Stimulated activated memory B cell treated with anti-CD40 and anti-IgM and Interleukin-4, amounts not matched to agents 10 μg/mL and 1 μg/mL and 100 μg/mL, for 72 hours (primary cell): Measurements from ENCODE around the gene TICAM2.

Source experiments
- ATAC-seq: fragments of 150-1000 bp; cut with Tn5 transposase; 2 replicates; pipeline ENCODE4 v1.10.0; 2021
- H3K27ac Mint-ChIP-seq: one replicate; pipeline ENCODE4 v1.8.0; 2022; ENCODE audit warnings: mild to moderate bottlenecking, mixed read lengths
- H3K27me3 Mint-ChIP-seq: one replicate; pipeline ENCODE4 v1.8.0; 2022; ENCODE audit warnings: mixed read lengths
- H3K36me3 Mint-ChIP-seq: one replicate; pipeline ENCODE4 v1.8.0; 2022; ENCODE audit warnings: mixed read lengths
- H3K4me1 Mint-ChIP-seq: one replicate; pipeline ENCODE4 v1.8.0; 2022; ENCODE audit warnings: mixed read lengths
- H3K4me3 Mint-ChIP-seq: one replicate; pipeline ENCODE4 v1.8.0; 2022; ENCODE audit warnings: mild to moderate bottlenecking, moderate library complexity, mixed read lengths
- H3K9me3 Mint-ChIP-seq: one replicate; pipeline ENCODE4 v1.8.0; 2022; ENCODE audit warnings: mixed read lengths

TICAM2 gene

GRCh38 chr5:115561176-115561575 lies 41.1 kb downstream of the TICAM2 start:
- no peaks in the 10 kb centered on the region for H3K4me1 Mint-ChIP-seq
- H3K27me3 Mint-ChIP-seq = no peaks in the 10 kb centered on the region

GRCh38 chr5:115559524-115559923 lies 42.8 kb downstream of the TICAM2 start:
- Mint-ChIP-seq H3K36me3 (no peaks in the 10 kb centered on the region), H3K27me3 (no peaks in the 10 kb centered on the region), H3K4me3 (no peak overlapping the region), H3K9me3 (peaks cover 5% of the 10 kb centered on the region), H3K4me1 (no peaks in the 10 kb centered on the region), H3K27ac (no peak overlapping the region)
- no peak for ATAC-seq

More at GRCh38 chr5:115561176-115561575, 41.1 kb downstream of the TICAM2 start:
- H3K27ac Mint-ChIP-seq = no peak overlapping the region
- no peaks in the 10 kb centered on the region for H3K36me3 Mint-ChIP-seq
- H3K4me3 Mint-ChIP-seq = no peak overlapping the region
- peaks cover 8% of the 10 kb centered on the region for H3K9me3 Mint-ChIP-seq
- no peak for ATAC-seq

GRCh38 chr5:115558388-115558956 lies 43.8 kb downstream of the TICAM2 start:
- peaks cover 5% of the 10 kb centered on the region for H3K9me3 Mint-ChIP-seq
- H3K4me3 Mint-ChIP-seq = no peak overlapping the region
- no peaks in the 10 kb centered on the region for H3K27me3 Mint-ChIP-seq
- no peaks in the 10 kb centered on the region for H3K36me3 Mint-ChIP-seq
- ATAC-seq = no peak
- no peak overlapping the region for H3K27ac Mint-ChIP-seq
- no peaks in the 10 kb centered on the region for H3K4me1 Mint-ChIP-seq

- Mint-ChIP-seq H3K4me3 (no peak overlapping the region), H3K9me3 (peaks cover 5% of the 10 kb centered on the region), H3K27me3 (no peaks in the 10 kb centered on the region), H3K27ac (no peak overlapping the region), H3K4me1 (no peaks in the 10 kb centered on the region), H3K36me3 (no peaks in the 10 kb centered on the region)
- ATAC-seq = no peak
Measured at GRCh38 chr5:115557667-115558387, 44.5 kb downstream of the TICAM2 start.

- no peak for ATAC-seq
- Mint-ChIP-seq H3K27me3 (no peaks in the 10 kb centered on the region), H3K4me3 (no peak overlapping the region), H3K36me3 (no peaks in the 10 kb centered on the region), H3K27ac (no peak overlapping the region), H3K9me3 (peaks cover 3% of the 10 kb centered on the region), H3K4me1 (no peaks in the 10 kb centered on the region)
Measured at GRCh38 chr5:115556276-115556675, 46.0 kb downstream of the TICAM2 start.

GRCh38 chr5:115555084-115555633 lies 47.1 kb downstream of the TICAM2 start:
- no peak for ATAC-seq
- no peak overlapping the region for H3K27ac Mint-ChIP-seq
- no peaks in the 10 kb centered on the region for H3K36me3 Mint-ChIP-seq
- H3K4me3 Mint-ChIP-seq = no peak overlapping the region
- no peaks in the 10 kb centered on the region for H3K27me3 Mint-ChIP-seq
- H3K9me3 Mint-ChIP-seq = no peaks in the 10 kb centered on the region
- no peaks in the 10 kb centered on the region for H3K4me1 Mint-ChIP-seq

- Mint-ChIP-seq H3K36me3 (no peaks in the 10 kb centered on the region), H3K4me3 (no peak overlapping the region), H3K4me1 (no peaks in the 10 kb centered on the region), H3K27me3 (no peaks in the 10 kb centered on the region), H3K9me3 (no peaks in the 10 kb centered on the region), H3K27ac (no peak overlapping the region)
- ATAC-seq = no peak
Measured at GRCh38 chr5:115553082-115553481, 49.2 kb downstream of the TICAM2 start.

- Mint-ChIP-seq H3K9me3 (no peaks in the 10 kb centered on the region), H3K27me3 (no peaks in the 10 kb centered on the region), H3K36me3 (no peaks in the 10 kb centered on the region), H3K4me3 (no peak overlapping the region), H3K4me1 (no peaks in the 10 kb centered on the region), H3K27ac (no peak overlapping the region)
- ATAC-seq = peak; percentile 48
Measured at GRCh38 chr5:115551415-115551814, 50.9 kb downstream of the TICAM2 start.

- no peaks in the 10 kb centered on the region for H3K36me3 Mint-ChIP-seq
- H3K27ac Mint-ChIP-seq = no peak overlapping the region
- no peaks in the 10 kb centered on the region for H3K27me3 Mint-ChIP-seq
- no peak overlapping the region for H3K4me3 Mint-ChIP-seq
- peaks cover 4% of the 10 kb centered on the region for H3K4me1 Mint-ChIP-seq
- no peak for ATAC-seq
- H3K9me3 Mint-ChIP-seq = no peaks in the 10 kb centered on the region
Measured at GRCh38 chr5:115549154-115549553, 53.1 kb downstream of the TICAM2 start.

- H3K36me3 Mint-ChIP-seq = no peaks in the 10 kb centered on the region
- no peaks in the 10 kb centered on the region for H3K27me3 Mint-ChIP-seq
- peaks cover 4% of the 10 kb centered on the region for H3K4me1 Mint-ChIP-seq
- ATAC-seq = no peak
- H3K4me3 Mint-ChIP-seq = no peak overlapping the region
- no peak overlapping the region for H3K27ac Mint-ChIP-seq
- H3K9me3 Mint-ChIP-seq = no peaks in the 10 kb centered on the region
Measured at GRCh38 chr5:115548683-115549082, 53.6 kb downstream of the TICAM2 start.

- peak overlapping the region; percentile 88 for H3K27ac Mint-ChIP-seq
- no peaks in the 10 kb centered on the region for H3K27me3 Mint-ChIP-seq
- no peak overlapping the region for H3K4me3 Mint-ChIP-seq
- H3K36me3 Mint-ChIP-seq = peaks cover 19% of the 10 kb centered on the region
- H3K4me1 Mint-ChIP-seq = peaks cover 36% of the 10 kb centered on the region
- no peak for ATAC-seq
- no peaks in the 10 kb centered on the region for H3K9me3 Mint-ChIP-seq
Measured at GRCh38 chr5:115545351-115545882, 56.9 kb downstream of the TICAM2 start.

- Mint-ChIP-seq H3K27me3 (no peaks in the 10 kb centered on the region), H3K36me3 (peaks cover 27% of the 10 kb centered on the region), H3K27ac (peak within 1 kb of the TSS; percentile 88), H3K4me1 (peaks cover 43% of the 10 kb centered on the region), H3K4me3 (peak within 1 kb of the TSS; percentile 86), H3K9me3 (no peaks in the 10 kb centered on the region)
- peak; percentile 99 for ATAC-seq
Measured at GRCh38 chr5:115544436-115545350, 57.6 kb downstream of the TICAM2 start, which contains the start of gene FEM1C. TSS of gene FEM1C (minus strand) at chr5:115544775. CDS start at chr5:115543493, 1,282 bp downstream.

GRCh38 chr5:115544043-115544435 lies 58.2 kb downstream of the TICAM2 start:
- Mint-ChIP-seq H3K27me3 (no peaks in the 10 kb centered on the region), H3K36me3 (peaks cover 33% of the 10 kb centered on the region), H3K27ac (peak overlapping the region; percentile 88), H3K4me1 (peaks cover 50% of the 10 kb centered on the region), H3K4me3 (peak overlapping the region; percentile 86), H3K9me3 (no peaks in the 10 kb centered on the region)
- ATAC-seq = peak; percentile 55

GRCh38 chr5:115543365-115544042 lies 58.8 kb downstream of the TICAM2 start:
- peak overlapping the region; percentile 88 for H3K27ac Mint-ChIP-seq
- H3K9me3 Mint-ChIP-seq = no peaks in the 10 kb centered on the region
- H3K4me3 Mint-ChIP-seq = peak overlapping the region; percentile 86
- peak; percentile 29 for ATAC-seq
- peaks cover 38% of the 10 kb centered on the region for H3K36me3 Mint-ChIP-seq
- H3K27me3 Mint-ChIP-seq = no peaks in the 10 kb centered on the region
- H3K4me1 Mint-ChIP-seq = peaks cover 55% of the 10 kb centered on the region
